Lower lobe of right lung (tissue), 2 donors: Measurements from ENCODE around the gene DBP. TPM values are rescaled to one million over a fixed set of nuclear protein-coding genes. Genes with fewer than 3 reads are reported as not detected.

Source experiments
- ATAC-seq, 2 donors: fragments of 200-7000 bp; cut with Tn5 transposase; one replicate each; pipeline ENCODE4 v1.9.1; 2020 to 2022; ENCODE audit warnings: mild to moderate bottlenecking in 2 of 2, moderate library complexity in 2 of 2
- DNase-seq: peaks from one replicate; pipeline ENCODE4 v3.0.0-alpha.2; 2020
- H3K27ac ChIP-seq: fragments of 200-600 bp; one replicate; pipeline ENCODE4 v1.8.0; 2022
- H3K27me3 ChIP-seq: fragments of 200-600 bp; one replicate; pipeline ENCODE4 v1.8.0; 2022; ENCODE audit warnings: low read depth
- H3K36me3 ChIP-seq: fragments of 200-600 bp; one replicate; pipeline ENCODE4 v1.8.0; 2022; ENCODE audit warnings: mild to moderate bottlenecking
- H3K4me1 ChIP-seq: fragments of 200-600 bp; one replicate; pipeline ENCODE4 v1.8.0; 2022
- H3K4me3 ChIP-seq: fragments of 200-600 bp; one replicate; pipeline ENCODE4 v1.8.0; 2022; ENCODE audit warnings: mild to moderate bottlenecking
- H3K9me3 ChIP-seq: fragments of 200-600 bp; one replicate; pipeline ENCODE4 v1.8.0; 2022
- CTCF ChIP-seq: fragments of 200-600 bp; IDR thresholded peaks from one replicate; pipeline ENCODE4 v1.8.0; 2022; ENCODE audit warnings: antibody characterized with exemption, mild to moderate bottlenecking
- intact Hi-C: fragments of 100-400 bp; cut with DNase I; formaldehyde crosslinking; loops from one replicate; pipeline ENCODE4 v1.11.0; 2022
- total RNA-seq: library from RNA; stranded (reverse); fragmentation: NEBNext Ultra II Directional; extraction: Animal tissue kit (Norgen Biotek cat#: 25700); gene quantifications from one replicate; pipeline ENCODE4 v1.2.1, GENCODE V29; 2021
- donor health status: DM: no; HTN: yes; CAD: no; lungs with severe emphysema.

DBP gene
- total RNA-seq, 1 donor from 2014 or later = 17.7 TPM

- Histone ChIP-seq H3K36me3 (peaks cover 32% of the 10 kb centered on the region), H3K9me3 (no peaks in the 10 kb centered on the region), H3K27ac (peak overlapping the region; percentile 81), H3K4me3 (peak overlapping the region; percentile 72), H3K4me1 (peaks cover 41% of the 10 kb centered on the region), H3K27me3 (no peaks in the 10 kb centered on the region)
- ATAC-seq (no peak), DNase-seq (no peak)
- intact Hi-C loops = no loop called here
- no peak for TF ChIP-seq CTCF
Measured at GRCh38 chr19:48616491-48617056, 20.6 kb downstream of the DBP start.

- TF ChIP-seq CTCF = no peak
Measured at GRCh38 chr19:48616041-48616436, 21.1 kb downstream of the DBP start.

GRCh38 chr19:48615231-48616040 lies 21.7 kb downstream of the DBP start:
- no peak overlapping the region for H3K4me3 ChIP-seq
- no peaks in the 10 kb centered on the region for H3K27me3 ChIP-seq
- no peak for ATAC-seq
- peaks cover 41% of the 10 kb centered on the region for H3K4me1 ChIP-seq
- no peak for DNase-seq
- no peak for TF ChIP-seq CTCF
- intact Hi-C loops = no loop called here
- peaks cover 32% of the 10 kb centered on the region for H3K36me3 ChIP-seq
- peak overlapping the region; percentile 81 for H3K27ac ChIP-seq
- no peaks in the 10 kb centered on the region for H3K9me3 ChIP-seq

More at GRCh38 chr19:48616041-48616436, 21.1 kb downstream of the DBP start:
- Histone ChIP-seq H3K9me3 (no peaks in the 10 kb centered on the region), H3K4me1 (peaks cover 41% of the 10 kb centered on the region), H3K36me3 (peaks cover 32% of the 10 kb centered on the region), H3K27me3 (no peaks in the 10 kb centered on the region), H3K27ac (peak overlapping the region; percentile 81), H3K4me3 (peak overlapping the region; percentile 72)
- intact Hi-C loops = no loop called here
- DNase-seq (no peak), ATAC-seq (no peak)

GRCh38 chr19:48614436-48615230 lies 22.5 kb downstream of the DBP start, which contains the start of gene FAM83E:
FAM83E (minus strand) TSS chr19:48615076; CDS start chr19:48613372, 1,704 bp downstream.
- TF ChIP-seq CTCF = no peak
- peak; percentile 72 to 78 for ATAC-seq
- peak within 1 kb of the TSS; percentile 81 for H3K27ac ChIP-seq
- H3K9me3 ChIP-seq = no peaks in the 10 kb centered on the region
- intact Hi-C loops = no loop called here
- no peaks in the 10 kb centered on the region for H3K27me3 ChIP-seq
- peak; percentile 92 for DNase-seq
- H3K36me3 ChIP-seq = peaks cover 32% of the 10 kb centered on the region
- H3K4me3 ChIP-seq = peak within 1 kb of the TSS; percentile 48
- H3K4me1 ChIP-seq = peaks cover 34% of the 10 kb centered on the region

GRCh38 chr19:48613852-48614435 lies 23.2 kb downstream of the DBP start:
- intact Hi-C loops = no loop called here
- H3K27ac ChIP-seq = peak overlapping the region; percentile 81
- peak overlapping the region; percentile 48 for H3K4me3 ChIP-seq
- DNase-seq = no peak
- no peak for ATAC-seq
- H3K9me3 ChIP-seq = no peaks in the 10 kb centered on the region
- H3K27me3 ChIP-seq = no peaks in the 10 kb centered on the region
- H3K36me3 ChIP-seq = peaks cover 32% of the 10 kb centered on the region
- H3K4me1 ChIP-seq = peaks cover 33% of the 10 kb centered on the region
- TF ChIP-seq CTCF = no peak
